Activated B cell treated with CpG ODN at 0.5 μM for 24 hours (primary cell): Measurements from ENCODE around the gene GBA2. TPM values are rescaled to one million over a fixed set of nuclear protein-coding genes. Genes with fewer than 3 reads are reported as not detected.

Source experiments
- ATAC-seq: fragments of 200-7000 bp; cut with Tn5 transposase; one replicate; pipeline ENCODE4 v1.10.0; 2021; ENCODE audit warnings: low read depth, mild to moderate bottlenecking, moderate library complexity
- CTCF ChIA-PET: fragments of 350-600 bp; sonication (Branson Sonifier 250); formaldehyde crosslinking; loops from one replicate; lab custom pipeline; 2021; ENCODE audit warnings: antibody characterized with exemption; lab: Charles Lee
- POLR2A ChIA-PET: fragments of 350-600 bp; sonication (Branson Sonifier 250); formaldehyde crosslinking; loops from one replicate; lab custom pipeline; 2021; ENCODE audit warnings: antibody characterized with exemption; lab: Charles Lee
- DNase-seq: peaks from one replicate; pipeline ENCODE4 v3.0.0; 2022
- H3K27ac Mint-ChIP-seq: one replicate; pipeline ENCODE4 v1.8.0; 2020; ENCODE audit warnings: mixed read lengths
- H3K27me3 Mint-ChIP-seq: one replicate; pipeline ENCODE4 v1.8.0; 2021; ENCODE audit warnings: mixed read lengths
- H3K36me3 Mint-ChIP-seq: one replicate; pipeline ENCODE4 v1.8.0; 2021; ENCODE audit warnings: low read depth, mixed read lengths
- H3K4me1 Mint-ChIP-seq: one replicate; pipeline ENCODE4 v1.8.0; 2021; ENCODE audit warnings: mixed read lengths
- H3K4me3 Mint-ChIP-seq: one replicate; pipeline ENCODE4 v1.8.0; 2020; ENCODE audit warnings: mild to moderate bottlenecking, mixed read lengths
- H3K9me3 Mint-ChIP-seq: one replicate; pipeline ENCODE4 v1.8.0; 2020; ENCODE audit warnings: mixed read lengths
- CTCF ChIP-seq: fragments of 200-600 bp; IDR thresholded peaks from one replicate; pipeline ENCODE4 v1.8.0; 2022; ENCODE audit warnings: antibody characterized with exemption, mild to moderate bottlenecking
- intact Hi-C: fragments of 100-400 bp; cut with micrococcal nuclease; formaldehyde crosslinking; loops from one replicate; pipeline ENCODE4 v1.15.1; 2024
- total RNA-seq: library from RNA; stranded (reverse); gene quantifications from 2 replicates; pipeline ENCODE4 v1.2.3, GENCODE V29; 2022

GBA2 gene
- total RNA-seq, 1 donor from 2014 or later, result 104 TPM

GRCh38 chr9:35769763-35770162 is 20.7 kb upstream of the GBA2 start:
- H3K9me3 Mint-ChIP-seq, result no peaks in the 10 kb centered on the region
- H3K4me1 Mint-ChIP-seq, result peaks cover 5% of the 10 kb centered on the region
- intact Hi-C loops, result no loop called here
- H3K27ac Mint-ChIP-seq, result no peak overlapping the region
- POLR2A ChIA-PET, result interaction anchor here (1.2 kb wide), 1 partner anchor 13 kb away, joined by 5 read pairs; no protein-coding TSS in a partner anchor
- DNase-seq (no peak), ATAC-seq (no peak)
- no peaks in the 10 kb centered on the region for H3K27me3 Mint-ChIP-seq
- H3K4me3 Mint-ChIP-seq, result no peak overlapping the region
- H3K36me3 Mint-ChIP-seq, result peaks cover 2% of the 10 kb centered on the region
- CTCF ChIA-PET, result no interaction called here
- no peak for TF ChIP-seq CTCF

DNA sequence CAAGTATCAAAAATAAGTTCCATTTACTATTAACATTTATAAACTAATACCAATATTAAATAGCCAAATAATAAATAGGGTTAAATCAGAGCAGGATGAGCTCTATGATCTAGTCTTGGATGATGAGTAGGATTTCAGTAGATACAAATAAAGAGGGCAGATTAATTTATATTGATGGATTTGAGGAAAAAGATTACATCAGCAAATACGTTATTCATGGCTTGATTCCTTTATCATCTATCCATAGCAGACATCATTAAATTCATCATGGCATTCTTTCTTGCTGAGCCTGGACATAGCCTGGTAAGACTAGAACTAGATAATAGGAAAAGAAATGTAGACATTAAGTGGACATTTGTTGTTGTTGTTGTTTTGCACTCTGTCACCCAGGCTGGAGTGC is 18.4 kb upstream of the GBA2 start:
- no peak for ATAC-seq
- no peaks in the 10 kb centered on the region for H3K27me3 Mint-ChIP-seq
- no peak overlapping the region for H3K27ac Mint-ChIP-seq
- H3K4me1 Mint-ChIP-seq, result peaks cover 8% of the 10 kb centered on the region
- intact Hi-C loops, result no loop called here
- peaks cover 2% of the 10 kb centered on the region for H3K36me3 Mint-ChIP-seq
- ChIA-PET CTCF (no interaction called here), POLR2A (no interaction called here)
- DNase-seq, result no peak
- no peaks in the 10 kb centered on the region for H3K9me3 Mint-ChIP-seq
- no peak for TF ChIP-seq CTCF
- no peak overlapping the region for H3K4me3 Mint-ChIP-seq

DNA sequence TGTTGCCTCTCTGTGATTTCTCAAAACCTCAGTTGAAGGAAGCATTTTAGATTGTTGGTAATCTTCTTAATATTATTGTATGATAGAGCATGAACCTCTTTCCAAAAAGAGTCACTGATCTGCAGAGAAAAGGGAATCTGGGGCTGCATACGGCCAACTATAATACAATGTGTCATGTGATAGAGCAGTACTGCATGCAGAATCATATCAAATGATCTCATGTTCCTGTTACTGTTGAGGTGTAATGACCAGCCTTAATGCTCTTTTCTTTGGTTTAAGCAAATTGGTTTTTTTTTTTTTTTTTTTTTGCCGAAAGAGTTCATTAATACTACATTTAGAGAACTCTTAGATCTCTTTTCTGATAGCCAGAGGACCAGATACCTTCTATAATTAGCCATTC is 18.0 kb upstream of the GBA2 start:
- Mint-ChIP-seq H3K36me3 (peaks cover 2% of the 10 kb centered on the region), H3K9me3 (no peaks in the 10 kb centered on the region), H3K4me3 (no peak overlapping the region), H3K27me3 (no peaks in the 10 kb centered on the region), H3K4me1 (peaks cover 11% of the 10 kb centered on the region), H3K27ac (no peak overlapping the region)
- ChIA-PET POLR2A (no interaction called here), CTCF (no interaction called here)
- intact Hi-C loops, result no loop called here
- no peak for DNase-seq
- no peak for TF ChIP-seq CTCF
- ATAC-seq, result no peak

DNA sequence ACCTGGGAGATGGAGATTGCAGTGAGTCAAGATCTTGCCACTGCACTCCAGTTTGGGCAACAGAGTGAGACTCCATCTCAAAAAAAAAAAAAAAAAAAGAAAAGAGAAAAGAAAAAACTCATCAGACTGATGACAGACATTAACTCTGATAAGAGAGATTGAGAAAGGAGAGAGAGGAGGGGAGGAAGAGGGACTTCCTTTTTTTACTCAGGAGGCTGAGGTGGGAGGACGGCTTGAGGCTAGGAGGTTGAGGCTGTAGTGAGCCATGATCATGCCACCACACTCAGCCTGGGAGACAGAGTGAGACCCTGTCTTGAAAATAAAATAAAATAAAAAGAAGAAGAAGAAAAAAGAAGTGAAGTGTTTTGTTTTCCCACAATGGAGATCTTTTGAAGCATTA is 14.8 kb upstream of the GBA2 start:
- intact Hi-C loops, result no loop called here
- Mint-ChIP-seq H3K27me3 (no peaks in the 10 kb centered on the region), H3K9me3 (no peaks in the 10 kb centered on the region), H3K4me3 (no peak overlapping the region), H3K4me1 (peaks cover 33% of the 10 kb centered on the region), H3K27ac (no peak overlapping the region), H3K36me3 (peaks cover 7% of the 10 kb centered on the region)
- DNase-seq, result no peak
- no peak for ATAC-seq
- TF ChIP-seq CTCF, result no peak
- ChIA-PET POLR2A (no interaction called here), CTCF (no interaction called here)

DNA sequence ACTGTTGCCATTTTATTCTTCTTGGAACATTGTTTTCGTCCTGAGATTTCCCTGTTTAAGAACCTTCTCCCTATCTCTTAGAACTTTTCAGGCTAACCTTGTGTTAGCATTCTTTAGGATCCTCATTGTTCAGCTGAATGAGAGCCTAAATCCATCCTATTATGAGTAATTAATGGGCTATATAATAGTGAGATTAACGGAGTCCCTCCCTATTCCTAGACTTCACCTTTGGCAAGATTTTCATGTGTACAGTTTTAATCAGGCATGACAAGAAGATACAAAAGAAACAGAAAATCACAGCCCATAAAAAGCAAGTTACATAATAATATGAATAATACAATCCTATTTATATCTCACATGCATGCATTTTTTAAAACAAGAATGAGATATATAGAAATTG is 14.2 kb upstream of the GBA2 start:
- no peak for TF ChIP-seq CTCF
- intact Hi-C loops, result no loop called here
- no peak overlapping the region for H3K27ac Mint-ChIP-seq

More for the DNA sequence above, 14.2 kb upstream of the GBA2 start:
- ChIA-PET POLR2A (interaction anchor here (0.7 to 0.9 kb wide), 2 partner anchors 10 to 15 kb away, joined by 4 to 5 read pairs; no protein-coding TSS in a partner anchor), CTCF (interaction anchor here (0.7 kb wide), 2 partner anchors 27 to 151 kb away, joined by 3 read pairs; no protein-coding TSS in a partner anchor)
- ATAC-seq (no peak), DNase-seq (no peak)
- Mint-ChIP-seq H3K4me1 (peaks cover 40% of the 10 kb centered on the region), H3K9me3 (no peaks in the 10 kb centered on the region), H3K36me3 (peaks cover 6% of the 10 kb centered on the region), H3K27me3 (no peaks in the 10 kb centered on the region), H3K4me3 (no peak overlapping the region)
